Measurements from ENCODE around the gene SETBP1. TPM values are rescaled to one million over a fixed set of nuclear protein-coding genes. Genes with fewer than 3 reads are reported as not detected.

The SETBP1 gene
- total and polyA plus RNA-seq, 9 of the 15 experiments (the other 6 are each of a cell fraction or from before 2014, with no cell fraction given) = under 0.01 to 0.13 (median 0.04) TPM

DNA sequence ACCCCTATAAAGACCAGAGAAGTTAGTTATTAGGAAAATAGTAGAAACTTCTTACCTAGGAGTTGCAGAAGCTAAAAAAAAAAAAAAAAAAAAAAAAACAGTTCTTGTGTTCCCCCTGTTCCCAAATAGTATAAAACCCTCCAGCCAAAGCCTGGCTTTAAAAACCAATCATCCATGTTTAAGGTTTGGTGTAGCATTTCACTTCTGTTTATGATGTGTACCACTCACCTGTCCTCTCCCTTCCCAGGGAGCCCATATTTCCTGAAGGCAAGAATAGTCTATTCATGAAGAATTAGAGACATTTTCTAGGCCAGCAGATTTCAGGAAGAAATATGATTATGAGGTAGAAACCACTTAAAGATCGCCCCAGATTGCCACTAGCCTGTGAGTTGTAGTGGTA, 273.6 kb downstream of the SETBP1 start:
- WGBS (ENCODE audit: insufficient coverage, low coverage, missing lambda C conversion rate) = 0% methylated on average over 1 of the region's 1 CpG
- H3K9ac ChIP-seq (ENCODE audit: insufficient read depth in 1 of 2, low read depth in 2 of 2, low read length in 2 of 2) = no peak overlapping the region
- no peaks in the 10 kb centered on the region for H4K20me1 ChIP-seq (replicated peaks; ENCODE audit: control insufficient read depth, insufficient read depth, low read length)
- no peaks in the 10 kb centered on the region for H3K79me2 ChIP-seq (ENCODE audit: control insufficient read depth, insufficient read depth, low read length)
- in situ Hi-C loops (cut with MboI) = no loop called here
- intact Hi-C loops (cut with micrococcal nuclease) = no loop called here
- H3K27ac ChIP-seq (ENCODE audit: extremely low read depth, low read depth, low read length) = no peak overlapping the region
- BruUV-seq (replicated peaks) = no TSS peak
- H2AFZ ChIP-seq (ENCODE audit: low read depth, low read length) = no peak overlapping the region
- ChIA-PET CTCF (ENCODE audit: low intra/inter-chr PET ratio) (no interaction called here), POLR2A (no interaction called here)
- H3K27me3 ChIP-seq (ENCODE audit: control insufficient read depth in 2 of 2, insufficient read depth in 2 of 2, low read length in 2 of 2) = peaks cover 4 to 30% of the 10 kb centered on the region in 2 experiments; a peak in 3 of 5 replicates
- DNase-seq (ENCODE audit: extremely low read depth in 1 of 4, low spot score in 3 of 4) = no peak
- FAIRE-seq = no peak
- H3K9me1 ChIP-seq (ENCODE audit: control insufficient read depth, insufficient read depth, low read length) = no peaks in the 10 kb centered on the region
- H3K4me1 ChIP-seq (replicated peaks in 1 of 2; ENCODE audit: control insufficient read depth in 2 of 2, insufficient read depth in 2 of 2, low read length in 2 of 2) = no peaks in the 10 kb centered on the region
- H3K4me3 ChIP-seq = no peak overlapping the region
- ATAC-seq = no peak
- H3K36me3 ChIP-seq (ENCODE audit: control insufficient read depth, insufficient read depth, low read length) = no peaks in the 10 kb centered on the region
- H3K4me2 ChIP-seq (ENCODE audit: insufficient read depth, low read length) = no peak overlapping the region
- TF ChIP-seq, protein P1, sequence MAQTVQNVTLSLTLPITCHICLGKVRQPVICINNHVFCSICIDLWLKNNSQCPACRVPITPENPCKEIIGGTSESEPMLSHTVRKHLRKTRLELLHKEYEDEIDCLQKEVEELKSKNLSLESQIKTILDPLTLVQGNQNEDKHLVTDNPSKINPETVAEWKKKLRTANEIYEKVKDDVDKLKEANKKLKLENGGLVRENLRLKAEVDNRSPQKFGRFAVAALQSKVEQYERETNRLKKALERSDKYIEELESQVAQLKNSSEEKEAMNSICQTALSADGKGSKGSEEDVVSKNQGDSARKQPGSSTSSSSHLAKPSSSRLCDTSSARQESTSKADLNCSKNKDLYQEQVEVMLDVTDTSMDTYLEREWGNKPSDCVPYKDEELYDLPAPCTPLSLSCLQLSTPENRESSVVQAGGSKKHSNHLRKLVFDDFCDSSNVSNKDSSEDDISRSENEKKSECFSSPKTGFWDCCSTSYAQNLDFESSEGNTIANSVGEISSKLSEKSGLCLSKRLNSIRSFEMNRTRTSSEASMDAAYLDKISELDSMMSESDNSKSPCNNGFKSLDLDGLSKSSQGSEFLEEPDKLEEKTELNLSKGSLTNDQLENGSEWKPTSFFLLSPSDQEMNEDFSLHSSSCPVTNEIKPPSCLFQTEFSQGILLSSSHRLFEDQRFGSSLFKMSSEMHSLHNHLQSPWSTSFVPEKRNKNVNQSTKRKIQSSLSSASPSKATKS (CRISPR knock-in tag; IDR thresholded peaks at IDR 0.05) = no peak
- TF ChIP-seq ZNF586 (CRISPR knock-in tag; conservative IDR thresholded peaks at IDR 0.05) = no peak
- no peak for TF ChIP-seq ESRRB (CRISPR knock-in tag; IDR thresholded peaks at IDR 0.05; ENCODE audit: borderline replicate concordance)
- no peak for TF ChIP-seq RBM34 (IDR thresholded peaks at IDR 0.05; ENCODE audit: borderline replicate concordance, insufficient read depth, low read length)
- no peak for TF ChIP-seq POLR2AphosphoS2 (IDR thresholded peaks at IDR 0.05; ENCODE audit: low read length)
- TF ChIP-seq, protein P2, sequence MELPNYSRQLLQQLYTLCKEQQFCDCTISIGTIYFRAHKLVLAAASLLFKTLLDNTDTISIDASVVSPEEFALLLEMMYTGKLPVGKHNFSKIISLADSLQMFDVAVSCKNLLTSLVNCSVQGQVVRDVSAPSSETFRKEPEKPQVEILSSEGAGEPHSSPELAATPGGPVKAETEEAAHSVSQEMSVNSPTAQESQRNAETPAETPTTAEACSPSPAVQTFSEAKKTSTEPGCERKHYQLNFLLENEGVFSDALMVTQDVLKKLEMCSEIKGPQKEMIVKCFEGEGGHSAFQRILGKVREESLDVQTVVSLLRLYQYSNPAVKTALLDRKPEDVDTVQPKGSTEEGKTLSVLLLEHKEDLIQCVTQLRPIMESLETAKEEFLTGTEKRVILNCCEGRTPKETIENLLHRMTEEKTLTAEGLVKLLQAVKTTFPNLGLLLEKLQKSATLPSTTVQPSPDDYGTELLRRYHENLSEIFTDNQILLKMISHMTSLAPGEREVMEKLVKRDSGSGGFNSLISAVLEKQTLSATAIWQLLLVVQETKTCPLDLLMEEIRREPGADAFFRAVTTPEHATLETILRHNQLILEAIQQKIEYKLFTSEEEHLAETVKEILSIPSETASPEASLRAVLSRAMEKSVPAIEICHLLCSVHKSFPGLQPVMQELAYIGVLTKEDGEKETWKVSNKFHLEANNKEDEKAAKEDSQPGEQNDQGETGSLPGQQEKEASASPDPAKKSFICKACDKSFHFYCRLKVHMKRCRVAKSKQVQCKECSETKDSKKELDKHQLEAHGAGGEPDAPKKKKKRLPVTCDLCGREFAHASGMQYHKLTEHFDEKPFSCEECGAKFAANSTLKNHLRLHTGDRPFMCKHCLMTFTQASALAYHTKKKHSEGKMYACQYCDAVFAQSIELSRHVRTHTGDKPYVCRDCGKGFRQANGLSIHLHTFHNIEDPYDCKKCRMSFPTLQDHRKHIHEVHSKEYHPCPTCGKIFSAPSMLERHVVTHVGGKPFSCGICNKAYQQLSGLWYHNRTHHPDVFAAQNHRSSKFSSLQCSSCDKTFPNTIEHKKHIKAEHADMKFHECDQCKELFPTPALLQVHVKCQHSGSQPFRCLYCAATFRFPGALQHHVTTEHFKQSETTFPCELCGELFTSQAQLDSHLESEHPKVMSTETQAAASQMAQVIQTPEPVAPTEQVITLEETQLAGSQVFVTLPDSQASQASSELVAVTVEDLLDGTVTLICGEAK (IDR thresholded peaks at IDR 0.05) = no peak
- TF ChIP-seq, protein P2 (CRISPR knock-in tag; IDR thresholded peaks at IDR 0.05) = no peak
- no peaks in the 10 kb centered on the region for H3K9me3 ChIP-seq (replicated peaks; ENCODE audit: control insufficient read depth, insufficient read depth, low read depth, low read length)
